HL-60 (cell line): ENCODE measurements around the gene SLC25A4.

Experiments
- CTCF ChIP-seq: IDR thresholded peaks from one replicate; pipeline ENCODE4 v1.5.1; 2011; ENCODE audit warnings: low read length, control low read depth, inconsistent platforms; ENCODE audit not compliant: insufficient read depth
- POLR2AphosphoS5 ChIP-seq: IDR thresholded peaks from 2 replicates; pipeline ENCODE4 v1.6.1; 2012; ENCODE audit warnings: low read depth
- REST ChIP-seq: IDR thresholded peaks from 2 replicates; pipeline ENCODE4 v1.6.1; 2012; ENCODE audit warnings: low read depth; ENCODE audit not compliant: insufficient replicate concordance

- TF ChIP-seq CTCF (no peak), POLR2AphosphoS5 (no peak), REST (no peak)
Measured at GRCh38 chr4:185106353-185106752, 36.7 kb upstream of the SLC25A4 start.
